Measurements from ENCODE around the gene KIF25. TPM values are rescaled to one million over a fixed set of nuclear protein-coding genes. Genes with fewer than 3 reads are reported as not detected.

KIF25 gene
- polyA plus RNA-seq, 2 donors: 0.05 to 0.10 TPM

DNA sequence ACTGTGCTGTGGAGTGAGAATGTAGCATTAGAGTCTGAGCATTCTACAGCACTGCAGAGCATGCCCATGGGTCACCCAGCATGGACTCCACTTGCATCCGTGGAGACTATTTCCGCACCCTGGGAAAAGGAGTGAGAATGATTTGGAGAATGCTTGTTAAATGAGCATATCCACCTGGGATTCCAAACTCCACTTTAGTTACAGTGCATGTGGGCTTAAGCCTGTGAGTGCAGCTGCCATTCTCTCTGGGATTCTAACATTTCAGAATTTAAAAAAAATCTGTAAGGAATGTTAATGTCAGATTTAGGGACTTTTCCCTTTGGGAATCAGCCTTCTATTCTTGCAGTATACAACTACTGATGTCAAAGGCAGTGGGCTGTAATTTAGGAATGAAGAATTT, 33.4 kb downstream of the KIF25 start:
- H3K4me1 ChIP-seq (ENCODE audit: control insufficient read depth in 2 of 2, insufficient read depth in 2 of 2, low read length in 1 of 2): peaks cover 0 to 3% of the 10 kb centered on the region in 2 donors
- WGBS, 2 donors: 69 to 84% methylated on average over 2 of the region's 2 CpGs
- no peak overlapping the region for H3K27ac ChIP-seq (ENCODE audit: low read depth in 2 of 2, low read length in 1 of 2)
- no peaks in the 10 kb centered on the region for H3K27me3 ChIP-seq (ENCODE audit: control insufficient read depth in 1 of 2, insufficient read depth in 2 of 2, low read length in 2 of 2)
- H3K36me3 ChIP-seq (ENCODE audit: control insufficient read depth in 2 of 2, insufficient read depth in 2 of 2, low read length in 1 of 2): no peaks in the 10 kb centered on the region
- no peaks in the 10 kb centered on the region for H3K9me3 ChIP-seq (ENCODE audit: control insufficient read depth in 2 of 2, insufficient read depth in 1 of 2, low read depth in 1 of 2, low read length in 1 of 2)
- H3K4me3 ChIP-seq (ENCODE audit: low read depth in 1 of 2, low read length in 2 of 2): no peak overlapping the region

- no peaks in the 10 kb centered on the region for H3K27me3 ChIP-seq (ENCODE audit: control insufficient read depth in 1 of 2, insufficient read depth in 2 of 2, low read length in 2 of 2)
- peaks cover 0 to 3% of the 10 kb centered on the region in 2 donors for H3K4me1 ChIP-seq (ENCODE audit: control insufficient read depth in 2 of 2, insufficient read depth in 2 of 2, low read length in 1 of 2)
- H3K9me3 ChIP-seq (ENCODE audit: control insufficient read depth in 2 of 2, insufficient read depth in 1 of 2, low read depth in 1 of 2, low read length in 1 of 2): no peaks in the 10 kb centered on the region
- WGBS, 2 donors: 76 to 84% methylated on average over 14 of the region's 14 CpGs
- H3K27ac ChIP-seq (ENCODE audit: low read depth in 2 of 2, low read length in 1 of 2): no peak overlapping the region
- H3K36me3 ChIP-seq (ENCODE audit: control insufficient read depth in 2 of 2, insufficient read depth in 2 of 2, low read length in 1 of 2): no peaks in the 10 kb centered on the region
- no peak overlapping the region for H3K4me3 ChIP-seq (ENCODE audit: low read depth in 1 of 2, low read length in 2 of 2)
Observed at GRCh38 chr6:168031411-168031971, 34.0 kb downstream of the KIF25 start.

DNA sequence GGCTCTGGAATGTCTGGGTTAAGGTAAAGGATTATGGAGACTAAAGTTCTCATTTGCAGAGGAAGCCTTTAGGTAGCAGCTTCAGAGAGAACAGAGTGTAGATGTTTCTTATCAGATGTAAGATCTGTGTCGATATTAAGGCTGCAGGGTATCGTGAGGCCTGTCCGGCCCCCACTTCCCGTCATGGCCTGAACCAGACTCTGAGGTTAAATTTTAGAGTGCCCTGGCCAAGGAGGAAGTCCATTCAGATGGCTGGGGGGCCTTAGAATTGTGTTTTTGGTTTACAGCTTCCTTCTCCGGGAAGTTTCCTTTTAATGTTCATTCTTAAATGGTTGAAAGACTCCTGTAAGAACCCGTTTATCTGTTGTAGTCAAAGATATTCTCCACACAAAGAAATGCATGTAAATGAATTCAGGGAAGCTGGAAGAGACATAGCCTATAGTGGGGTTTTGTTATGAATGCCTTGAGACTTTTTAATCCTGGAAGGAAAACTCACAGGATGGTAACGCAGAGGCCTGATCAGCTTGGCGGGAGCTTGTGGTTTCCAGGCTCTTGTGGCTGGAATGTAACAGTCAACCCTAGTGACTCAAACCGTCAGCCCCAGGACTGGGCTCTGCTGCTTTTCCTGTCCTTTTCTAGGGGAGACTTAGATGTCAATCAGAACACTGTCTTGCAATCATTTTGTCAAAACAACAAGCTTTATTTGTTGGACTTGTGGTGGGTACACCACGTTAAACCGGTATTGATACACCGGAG, 34.7 kb downstream of the KIF25 start:
- 56 to 62% methylated on average over 12 of the region's 12 CpGs for WGBS, 2 donors
- no peaks in the 10 kb centered on the region for H3K27me3 ChIP-seq (ENCODE audit: control insufficient read depth in 1 of 2, insufficient read depth in 2 of 2, low read length in 2 of 2)
- H3K9me3 ChIP-seq (ENCODE audit: control insufficient read depth in 2 of 2, insufficient read depth in 1 of 2, low read depth in 1 of 2, low read length in 1 of 2): no peaks in the 10 kb centered on the region
- H3K4me3 ChIP-seq (ENCODE audit: low read depth in 1 of 2, low read length in 2 of 2): no peak overlapping the region
- H3K27ac ChIP-seq (ENCODE audit: low read depth in 2 of 2, low read length in 1 of 2): no peak overlapping the region
- no peaks in the 10 kb centered on the region for H3K36me3 ChIP-seq (ENCODE audit: control insufficient read depth in 2 of 2, insufficient read depth in 2 of 2, low read length in 1 of 2)
- H3K4me1 ChIP-seq (ENCODE audit: control insufficient read depth in 2 of 2, insufficient read depth in 2 of 2, low read length in 1 of 2): peaks cover 0 to 3% of the 10 kb centered on the region in 2 donors

DNA sequence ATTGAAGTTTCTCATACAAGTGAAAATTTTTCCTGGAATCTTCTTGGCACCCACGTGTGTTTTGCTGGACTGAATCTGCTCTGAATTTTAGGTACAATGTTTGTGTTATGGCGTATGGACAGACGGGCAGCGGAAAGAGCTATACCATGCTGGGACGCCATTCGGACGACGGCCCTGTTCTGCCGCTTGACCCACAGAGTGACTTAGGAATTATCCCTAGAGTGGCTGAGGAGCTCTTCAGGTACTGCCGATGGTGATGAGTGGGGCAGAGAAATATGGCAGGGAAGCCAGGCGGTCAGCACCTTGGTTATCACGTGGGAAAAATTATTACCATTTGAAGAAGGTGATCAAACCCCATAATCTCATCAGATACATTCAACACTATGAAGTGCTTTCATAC, 36.3 kb downstream of the KIF25 start:
- WGBS, 2 donors: 89 to 93% methylated on average over 12 of the region's 12 CpGs
- H3K27me3 ChIP-seq (ENCODE audit: control insufficient read depth in 1 of 2, insufficient read depth in 2 of 2, low read length in 2 of 2): no peaks in the 10 kb centered on the region
- H3K4me3 ChIP-seq (ENCODE audit: low read depth in 1 of 2, low read length in 2 of 2): no peak overlapping the region
- no peak overlapping the region for H3K27ac ChIP-seq (ENCODE audit: low read depth in 2 of 2, low read length in 1 of 2)
- H3K9me3 ChIP-seq (ENCODE audit: control insufficient read depth in 2 of 2, insufficient read depth in 1 of 2, low read depth in 1 of 2, low read length in 1 of 2): no peaks in the 10 kb centered on the region
- H3K36me3 ChIP-seq (ENCODE audit: control insufficient read depth in 2 of 2, insufficient read depth in 2 of 2, low read length in 1 of 2): no peaks in the 10 kb centered on the region
- peaks cover 0 to 7% of the 10 kb centered on the region in 2 donors for H3K4me1 ChIP-seq (ENCODE audit: control insufficient read depth in 2 of 2, insufficient read depth in 2 of 2, low read length in 1 of 2)

- 84 to 91% methylated on average over 18 of the region's 18 CpGs for WGBS, 2 donors
- Histone ChIP-seq H3K36me3 (ENCODE audit: control insufficient read depth in 2 of 2, insufficient read depth in 2 of 2, low read length in 1 of 2) (no peaks in the 10 kb centered on the region), H3K27ac (ENCODE audit: low read depth in 2 of 2, low read length in 1 of 2) (peak overlapping the region in 1 of 2 donors; percentile 9), H3K4me3 (ENCODE audit: low read depth in 1 of 2, low read length in 2 of 2) (no peak overlapping the region), H3K9me3 (ENCODE audit: control insufficient read depth in 2 of 2, insufficient read depth in 1 of 2, low read depth in 1 of 2, low read length in 1 of 2) (peaks cover 0 to 2% of the 10 kb centered on the region in 2 donors), H3K27me3 (ENCODE audit: control insufficient read depth in 1 of 2, insufficient read depth in 2 of 2, low read length in 2 of 2) (no peaks in the 10 kb centered on the region), H3K4me1 (ENCODE audit: control insufficient read depth in 2 of 2, insufficient read depth in 2 of 2, low read length in 1 of 2) (peaks cover 0 to 4% of the 10 kb centered on the region in 2 donors)
Observed at GRCh38 chr6:168034537-168034936, 37.1 kb downstream of the KIF25 start.

GRCh38 chr6:168035098-168035660, 37.7 kb downstream of the KIF25 start:
- Histone ChIP-seq H3K4me3 (ENCODE audit: low read depth in 1 of 2, low read length in 2 of 2) (peak overlapping the region; percentile 15 to 35), H3K27me3 (ENCODE audit: control insufficient read depth in 1 of 2, insufficient read depth in 2 of 2, low read length in 2 of 2) (no peaks in the 10 kb centered on the region), H3K4me1 (ENCODE audit: control insufficient read depth in 2 of 2, insufficient read depth in 2 of 2, low read length in 1 of 2) (peaks cover 0 to 4% of the 10 kb centered on the region in 2 donors), H3K36me3 (ENCODE audit: control insufficient read depth in 2 of 2, insufficient read depth in 2 of 2, low read length in 1 of 2) (no peaks in the 10 kb centered on the region), H3K27ac (ENCODE audit: low read depth in 2 of 2, low read length in 1 of 2) (peak overlapping the region; percentile 9 to 77), H3K9me3 (ENCODE audit: control insufficient read depth in 2 of 2, insufficient read depth in 1 of 2, low read depth in 1 of 2, low read length in 1 of 2) (peaks cover 0 to 5% of the 10 kb centered on the region in 2 donors)
- WGBS, 2 donors: 15 to 35% methylated on average over 42 to 45 of the region's 45 CpGs

DNA sequence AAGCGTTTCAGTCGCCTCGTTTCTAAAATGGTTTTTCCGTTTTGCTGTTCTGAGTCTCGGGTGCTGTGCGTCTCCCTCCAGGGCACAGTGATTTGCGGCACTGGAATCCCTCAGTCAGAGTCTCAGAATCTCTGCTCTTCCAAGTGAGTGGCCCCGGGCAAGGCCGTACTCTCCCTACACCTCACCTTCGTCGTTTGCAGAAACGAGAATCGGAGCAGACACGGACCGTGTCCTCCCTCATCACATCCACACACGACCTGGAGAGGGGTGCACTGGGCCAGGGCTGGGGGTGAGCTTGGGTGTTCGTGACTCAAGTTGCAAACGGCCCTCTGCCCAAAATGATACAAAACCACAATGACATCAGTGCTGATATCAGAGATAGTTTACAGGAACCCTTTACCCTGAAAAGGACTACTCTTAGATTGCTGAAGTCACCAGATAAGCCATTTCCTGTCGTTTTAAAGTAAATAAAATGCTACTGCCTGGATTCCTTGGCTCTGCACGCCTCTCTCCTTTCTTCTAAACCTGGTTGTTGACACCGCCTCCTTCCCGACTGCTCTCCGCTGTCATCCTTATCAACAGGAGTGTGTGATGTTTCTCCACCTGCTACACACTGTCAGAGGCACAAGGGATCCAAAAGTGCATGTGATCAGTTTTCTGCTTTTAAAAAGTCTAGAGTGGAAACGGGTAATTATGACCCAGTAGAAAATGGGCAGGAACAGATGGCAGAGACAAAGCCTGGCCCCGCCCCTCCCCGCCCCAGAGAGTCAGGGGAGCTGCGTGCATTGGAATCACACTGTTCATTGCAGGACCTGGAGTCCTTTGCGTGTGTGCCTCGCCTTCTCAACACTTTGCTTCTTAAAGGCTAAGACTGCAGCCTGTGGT, 38.4 kb downstream of the KIF25 start:
- Histone ChIP-seq H3K4me3 (ENCODE audit: low read depth in 1 of 2, low read length in 2 of 2) (peak overlapping the region; percentile 15 to 35), H3K27me3 (ENCODE audit: control insufficient read depth in 1 of 2, insufficient read depth in 2 of 2, low read length in 2 of 2) (no peaks in the 10 kb centered on the region), H3K9me3 (ENCODE audit: control insufficient read depth in 2 of 2, insufficient read depth in 1 of 2, low read depth in 1 of 2, low read length in 1 of 2) (peaks cover 0 to 7% of the 10 kb centered on the region in 2 donors), H3K36me3 (ENCODE audit: control insufficient read depth in 2 of 2, insufficient read depth in 2 of 2, low read length in 1 of 2) (no peaks in the 10 kb centered on the region), H3K27ac (ENCODE audit: low read depth in 2 of 2, low read length in 1 of 2) (peak overlapping the region; percentile 9 to 77), H3K4me1 (ENCODE audit: control insufficient read depth in 2 of 2, insufficient read depth in 2 of 2, low read length in 1 of 2) (peaks cover 0 to 4% of the 10 kb centered on the region in 2 donors)
- 23 to 38% methylated on average over 29 of the region's 29 CpGs for WGBS, 2 donors

GRCh38 chr6:168037242-168037641, 39.8 kb downstream of the KIF25 start:
- 54 to 66% methylated on average over 6 of the region's 6 CpGs for WGBS, 2 donors
- no peak overlapping the region for H3K4me3 ChIP-seq (ENCODE audit: low read depth in 1 of 2, low read length in 2 of 2)
- no peaks in the 10 kb centered on the region for H3K36me3 ChIP-seq (ENCODE audit: control insufficient read depth in 2 of 2, insufficient read depth in 2 of 2, low read length in 1 of 2)
- no peak overlapping the region for H3K27ac ChIP-seq (ENCODE audit: low read depth in 2 of 2, low read length in 1 of 2)
- H3K27me3 ChIP-seq (ENCODE audit: control insufficient read depth in 1 of 2, insufficient read depth in 2 of 2, low read length in 2 of 2): no peaks in the 10 kb centered on the region
- peaks cover 0 to 9% of the 10 kb centered on the region in 2 donors for H3K9me3 ChIP-seq (ENCODE audit: control insufficient read depth in 2 of 2, insufficient read depth in 1 of 2, low read depth in 1 of 2, low read length in 1 of 2)
- peaks cover 0 to 4% of the 10 kb centered on the region in 2 donors for H3K4me1 ChIP-seq (ENCODE audit: control insufficient read depth in 2 of 2, insufficient read depth in 2 of 2, low read length in 1 of 2)

DNA sequence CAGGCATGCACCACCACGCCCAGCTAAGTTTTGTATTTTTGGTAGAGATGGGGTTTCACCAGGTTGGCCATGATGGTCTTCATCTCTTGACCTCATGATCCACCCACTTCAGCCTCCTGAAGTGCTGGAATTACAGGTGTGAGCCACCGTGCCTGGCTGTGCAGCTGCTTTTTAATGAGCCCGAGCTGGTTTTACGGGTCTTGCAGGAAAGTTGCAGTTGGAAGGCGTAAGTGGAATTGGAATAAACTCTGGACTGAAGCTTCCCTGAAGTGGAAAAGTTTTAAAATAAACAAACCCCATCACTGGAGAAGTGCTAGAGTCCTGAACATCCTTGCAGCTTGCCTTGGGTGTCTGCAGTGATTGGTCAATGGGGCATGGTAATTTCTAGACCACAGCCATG, 40.4 kb downstream of the KIF25 start:
- whole genome bisulfite sequencing, 2 donors: 59 to 62% methylated on average over 5 of the region's 5 CpGs
- Histone ChIP-seq H3K27ac (ENCODE audit: low read depth in 2 of 2, low read length in 1 of 2) (no peak overlapping the region), H3K9me3 (ENCODE audit: control insufficient read depth in 2 of 2, insufficient read depth in 1 of 2, low read depth in 1 of 2, low read length in 1 of 2) (peaks cover 0 to 9% of the 10 kb centered on the region in 2 donors), H3K4me3 (ENCODE audit: low read depth in 1 of 2, low read length in 2 of 2) (no peak overlapping the region), H3K4me1 (ENCODE audit: control insufficient read depth in 2 of 2, insufficient read depth in 2 of 2, low read length in 1 of 2) (peaks cover 0 to 4% of the 10 kb centered on the region in 2 donors), H3K36me3 (ENCODE audit: control insufficient read depth in 2 of 2, insufficient read depth in 2 of 2, low read length in 1 of 2) (no peaks in the 10 kb centered on the region), H3K27me3 (ENCODE audit: control insufficient read depth in 1 of 2, insufficient read depth in 2 of 2, low read length in 2 of 2) (no peaks in the 10 kb centered on the region)

Data from esophagus (tissue), 2 donors.